Smooth muscle cell of bladder (primary cell): ENCODE measurements around the gene RPS15. TPM values are rescaled to one million over a fixed set of nuclear protein-coding genes. Genes with fewer than 3 reads are reported as not detected.

ENCODE experiments used
- total RNA-seq: library from RNA; depleted of rRNA; stranded (reverse); fragments of >200 nt; gene quantifications from 2 replicates; pipeline ENCODE4 v1.2.3, GENCODE V29; 2014

Gene RPS15
- total RNA-seq = 387 and 450 TPM in 2 replicates

DNA sequence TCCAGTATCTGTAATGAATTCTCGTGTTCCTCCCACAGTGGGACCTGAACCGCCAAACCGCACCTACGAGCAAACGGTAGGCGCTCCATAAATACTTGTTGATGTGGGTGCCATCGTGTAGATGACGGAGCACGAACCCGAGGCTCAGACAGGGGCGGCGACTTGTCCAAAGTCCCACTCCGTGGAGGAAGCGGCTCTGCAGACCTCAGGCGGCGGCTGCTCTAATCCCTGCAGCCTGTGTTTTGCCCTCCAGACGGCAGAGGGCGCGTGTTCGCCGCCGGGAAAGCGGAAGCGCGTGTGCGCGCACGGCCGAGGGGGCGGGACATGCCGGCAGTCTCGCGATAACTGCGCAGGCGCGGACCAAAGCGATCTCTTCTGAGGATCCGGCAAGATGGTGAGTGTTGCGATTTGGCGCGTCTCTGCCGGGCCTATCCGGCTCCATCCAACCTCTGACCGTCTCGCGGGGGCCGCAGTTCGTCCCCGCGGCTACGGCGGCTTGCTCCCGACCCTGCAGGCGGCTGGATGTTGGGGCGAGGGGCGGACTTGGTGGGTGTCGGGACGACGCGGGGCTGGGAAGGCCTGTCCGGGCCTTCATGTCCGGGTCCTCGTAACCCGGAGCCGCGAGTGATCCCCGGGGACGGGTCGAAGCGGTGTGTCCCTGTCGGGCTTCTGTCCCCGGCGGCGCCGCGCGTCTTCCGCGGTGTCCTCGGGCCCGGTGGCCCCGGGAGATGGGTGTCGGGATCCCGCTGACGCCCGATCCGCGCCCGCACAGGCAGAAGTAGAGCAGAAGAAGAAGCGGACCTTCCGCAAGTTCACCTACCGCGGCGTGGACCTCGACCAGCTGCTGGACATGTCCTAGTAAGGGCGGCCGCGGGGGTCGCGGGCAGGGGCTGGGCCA lies at the start of gene RPS15:
Gene RPS15 (plus strand): TSS at position 362 of the 898 bp plus-strand sequence. CDS start 30 bp downstream, at position 392.

DNA sequence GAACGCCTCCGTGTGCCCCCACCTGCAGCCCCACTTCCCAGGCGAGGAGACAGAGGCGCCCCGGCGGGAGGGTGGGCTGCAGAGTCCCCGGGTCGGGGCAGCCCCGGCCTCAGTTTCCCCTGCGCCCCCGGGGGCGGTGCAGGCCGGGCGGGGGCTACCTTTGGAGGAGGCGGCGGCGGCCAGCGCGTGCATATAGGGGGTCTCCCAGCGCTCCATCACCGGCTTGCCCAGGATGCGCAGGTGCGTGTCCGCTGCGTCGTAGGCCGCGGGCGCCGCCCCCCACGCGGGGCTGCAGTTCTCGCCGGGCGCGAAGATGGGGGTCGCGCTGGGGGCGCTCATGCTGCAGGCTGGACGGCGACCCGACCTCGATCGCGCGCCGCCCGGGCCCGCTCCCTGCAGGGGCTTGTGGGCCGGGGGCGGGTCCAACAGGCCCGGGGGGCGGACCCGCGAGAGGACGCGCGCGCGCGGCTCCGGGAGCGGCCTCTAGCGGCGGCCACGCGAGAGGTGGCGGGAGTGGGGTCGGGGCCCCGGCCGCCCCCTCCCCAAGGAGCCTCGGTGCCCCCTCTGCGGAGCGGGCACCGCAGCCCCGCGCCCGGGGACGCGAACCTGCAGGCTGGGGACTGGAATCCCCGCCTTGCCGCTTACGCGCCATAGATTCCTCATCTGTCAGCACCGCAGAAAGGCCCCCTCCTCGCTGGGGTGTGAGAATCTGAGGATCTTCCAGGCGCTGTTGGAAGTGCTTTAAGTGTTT lies 36.9 kb upstream of the RPS15 start, which contains the start of gene GAMT:
Gene GAMT (minus strand): TSS at position 405 of the 751 bp plus-strand sequence. CDS start 66 bp downstream, at position 339.

DNA sequence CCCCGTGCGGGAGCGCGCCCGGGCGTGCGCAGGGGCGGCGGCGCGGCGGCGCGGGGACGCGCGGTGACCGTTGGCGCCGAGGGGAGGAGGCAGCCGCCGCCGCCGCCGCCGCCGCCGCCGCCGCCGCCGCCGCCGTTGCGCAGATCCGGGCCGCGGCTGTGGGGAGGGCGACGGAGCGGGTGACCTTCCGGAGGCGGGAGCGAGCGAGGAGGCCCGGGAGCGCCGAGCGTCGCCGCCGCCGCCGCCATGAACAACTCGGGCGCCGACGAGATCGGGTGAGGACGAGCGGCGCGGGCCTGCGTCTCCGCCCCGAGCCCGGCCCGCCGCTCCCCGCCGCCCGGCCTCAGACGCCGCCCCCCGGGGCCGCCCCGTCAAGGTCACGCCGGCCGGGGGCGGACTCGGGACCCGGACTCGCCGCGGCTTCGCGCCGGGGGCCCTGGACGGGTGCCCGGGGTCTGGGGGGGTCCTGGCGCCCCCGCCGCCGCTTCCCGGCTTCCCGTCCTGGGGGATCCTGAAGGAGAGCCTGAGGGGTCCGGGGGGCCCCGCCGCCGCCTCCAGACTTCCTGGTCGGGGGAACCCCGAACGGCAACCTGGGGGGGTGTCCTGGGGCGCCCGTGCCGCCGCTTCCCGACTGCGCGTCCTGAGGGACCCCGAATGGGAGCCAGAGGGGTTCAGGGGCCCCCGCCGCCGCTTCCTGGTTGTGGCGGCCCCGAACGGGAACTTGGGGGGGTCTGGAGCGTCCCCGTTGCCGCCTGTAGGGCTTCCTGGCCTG lies 30.5 kb upstream of the RPS15 start, which contains the start of gene DAZAP1:
Gene DAZAP1 (plus strand): TSS at position 59 of the 772 bp plus-strand sequence. CDS start 188 bp downstream, at position 247.

DNA sequence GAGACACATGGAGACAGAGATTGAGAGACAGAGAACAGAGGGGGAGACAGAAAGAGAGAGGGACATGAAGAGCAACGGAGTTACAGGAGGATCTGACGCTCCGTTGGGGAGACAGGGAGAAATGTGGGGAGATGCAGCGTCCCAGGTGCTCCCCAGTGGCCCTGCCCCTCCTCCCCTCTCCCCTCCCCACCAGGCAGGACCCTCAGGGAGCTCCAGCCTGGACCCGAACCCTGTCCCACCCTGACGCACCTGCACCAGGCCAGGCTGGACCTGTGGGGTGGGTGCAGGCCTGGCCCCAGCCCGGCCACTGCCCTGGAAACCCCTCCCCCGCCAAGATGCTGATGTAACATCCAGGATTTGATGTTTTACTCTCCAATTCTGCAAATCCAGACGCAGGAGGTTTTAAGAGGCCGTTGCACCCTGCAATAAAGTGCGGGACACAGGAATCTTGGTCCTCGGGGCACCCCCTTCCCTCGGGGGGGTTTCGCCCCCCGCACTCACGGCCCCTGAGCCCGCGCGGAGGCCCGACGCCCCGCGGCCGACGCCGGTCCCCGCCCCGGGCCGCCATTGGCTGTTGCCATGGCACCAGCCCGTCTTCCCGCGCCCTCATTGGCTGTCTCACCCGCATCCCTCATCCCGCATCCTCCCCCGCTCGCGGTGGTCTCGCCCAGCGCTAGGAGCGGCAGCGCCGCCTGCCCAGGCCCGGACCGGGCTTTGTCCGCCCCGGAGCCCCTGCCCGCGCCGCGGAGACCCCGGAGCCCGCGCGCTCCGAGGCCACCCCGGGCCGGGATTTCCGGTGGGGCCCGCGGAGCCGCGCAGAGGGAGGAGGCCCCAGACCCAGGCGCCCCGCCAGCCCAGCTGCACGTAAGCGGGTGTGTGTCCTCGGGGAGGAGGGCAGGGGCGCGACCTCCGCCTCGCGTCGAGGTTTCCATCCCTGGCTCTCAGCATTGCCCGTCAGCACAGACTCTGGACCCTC lies 11.6 kb downstream of the RPS15 start, which contains the start of gene APC2:
Gene APC2 (plus strand): TSS at position 655 of the 976 bp plus-strand sequence. CDS start 2,881 bp downstream, outside the sequence.

GRCh38 chr19:1478934-1479707 lies 40.9 kb downstream of the RPS15 start, which contains the start of gene C19orf25:
Gene C19orf25 (minus strand): TSS chr19:1479215. CDS start chr19:1478903, 312 bp downstream.

Other genes with a start within 250 kb of the RPS15 start
- 83.1 and 101 TPM in 2 replicates for gene STK11, start 232.6 kb upstream of the RPS15 start, total RNA-seq
- 1.00 and 1.8 TPM in 2 replicates for gene CBARP, start 200.4 kb upstream of the RPS15 start, total RNA-seq
- gene ATP5F1D, start 196.6 kb upstream of the RPS15 start, total RNA-seq = 18.2 and 21.5 TPM in 2 replicates
- 10.0 and 12.9 TPM in 2 replicates for gene MIDN, start 189.8 kb upstream of the RPS15 start, total RNA-seq
- gene CIRBP, start 169.1 kb upstream of the RPS15 start, total RNA-seq = 222 and 279 TPM in 2 replicates
- gene FAM174C, start 162.9 kb upstream of the RPS15 start, total RNA-seq = 19.6 and 26.2 TPM in 2 replicates
- gene EFNA2, start 152.5 kb upstream of the RPS15 start, total RNA-seq = not detected in 2 replicates
- 51.8 and 58.7 TPM in 2 replicates for gene NDUFS7, start 54.5 kb upstream of the RPS15 start, total RNA-seq
- 29.0 and 36.1 TPM in 2 replicates for gene GAMT, start 36.9 kb upstream of the RPS15 start, total RNA-seq
- 34.7 and 42.2 TPM in 2 replicates for gene DAZAP1, start 30.8 kb upstream of the RPS15 start, total RNA-seq
- 0.09 and 0.28 TPM in 2 replicates for gene APC2, start 11.7 kb downstream of the RPS15 start, total RNA-seq
- gene C19orf25, start 40.8 kb downstream of the RPS15 start, total RNA-seq = 19.2 and 19.6 TPM in 2 replicates
- gene PCSK4, start 52.0 kb downstream of the RPS15 start, total RNA-seq = 1.3 and 1.6 TPM in 2 replicates
- gene REEP6, start 52.8 kb downstream of the RPS15 start, total RNA-seq = 1.1 and 2.0 TPM in 2 replicates
- gene ADAMTSL5, start 74.6 kb downstream of the RPS15 start, total RNA-seq = 2.1 and 3.1 TPM in 2 replicates
- not detected in 2 replicates for gene PLK5, start 85.7 kb downstream of the RPS15 start, total RNA-seq
- 25.0 and 35.4 TPM in 2 replicates for gene MEX3D, start 129.9 kb downstream of the RPS15 start, total RNA-seq
- gene MBD3, start 154.5 kb downstream of the RPS15 start, total RNA-seq = 63.1 and 83.3 TPM in 2 replicates
- gene UQCR11, start 167.1 kb downstream of the RPS15 start, total RNA-seq = 125 and 134 TPM in 2 replicates
- 36.6 and 47.9 TPM in 2 replicates for gene TCF3, start 214.2 kb downstream of the RPS15 start, total RNA-seq